Measurements from ENCODE around the gene COL5A1. TPM values are rescaled to one million over a fixed set of nuclear protein-coding genes. Genes with fewer than 3 reads are reported as not detected.

The COL5A1 gene
- total and polyA plus RNA-seq, 2 donors from 2014 or later: 2.4 to 23.8 TPM

DNA sequence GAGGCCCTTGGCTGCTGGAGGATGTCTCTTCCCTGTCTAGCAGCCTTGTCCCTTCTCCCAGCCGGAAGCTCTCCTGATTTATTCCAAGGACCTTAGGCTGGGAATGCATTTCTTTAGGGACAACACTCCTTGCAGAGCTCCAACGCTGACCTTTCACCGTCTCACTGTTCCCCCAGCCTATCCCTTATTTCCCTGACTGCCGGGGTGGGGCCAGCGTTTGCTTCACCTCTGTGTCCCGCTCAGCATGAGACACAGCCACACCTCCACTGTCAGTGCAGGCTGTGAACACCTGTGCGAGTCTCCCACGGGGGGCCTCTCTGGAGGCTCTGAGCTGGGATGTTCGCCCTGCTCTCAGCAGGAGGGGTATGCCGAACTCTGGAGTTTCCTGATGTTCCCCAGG, 132.8 kb downstream of the COL5A1 start:
- no peaks in the 10 kb centered on the region for H3K4me1 ChIP-seq (ENCODE audit: control insufficient read depth in 2 of 3, insufficient read depth in 2 of 3, low read depth in 1 of 3, low read length in 3 of 3)
- no peak overlapping the region for H3K4me3 ChIP-seq (ENCODE audit: low read length in 3 of 3)
- TF ChIP-seq, protein P1, sequence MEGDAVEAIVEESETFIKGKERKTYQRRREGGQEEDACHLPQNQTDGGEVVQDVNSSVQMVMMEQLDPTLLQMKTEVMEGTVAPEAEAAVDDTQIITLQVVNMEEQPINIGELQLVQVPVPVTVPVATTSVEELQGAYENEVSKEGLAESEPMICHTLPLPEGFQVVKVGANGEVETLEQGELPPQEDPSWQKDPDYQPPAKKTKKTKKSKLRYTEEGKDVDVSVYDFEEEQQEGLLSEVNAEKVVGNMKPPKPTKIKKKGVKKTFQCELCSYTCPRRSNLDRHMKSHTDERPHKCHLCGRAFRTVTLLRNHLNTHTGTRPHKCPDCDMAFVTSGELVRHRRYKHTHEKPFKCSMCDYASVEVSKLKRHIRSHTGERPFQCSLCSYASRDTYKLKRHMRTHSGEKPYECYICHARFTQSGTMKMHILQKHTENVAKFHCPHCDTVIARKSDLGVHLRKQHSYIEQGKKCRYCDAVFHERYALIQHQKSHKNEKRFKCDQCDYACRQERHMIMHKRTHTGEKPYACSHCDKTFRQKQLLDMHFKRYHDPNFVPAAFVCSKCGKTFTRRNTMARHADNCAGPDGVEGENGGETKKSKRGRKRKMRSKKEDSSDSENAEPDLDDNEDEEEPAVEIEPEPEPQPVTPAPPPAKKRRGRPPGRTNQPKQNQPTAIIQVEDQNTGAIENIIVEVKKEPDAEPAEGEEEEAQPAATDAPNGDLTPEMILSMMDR (IDR thresholded peaks at IDR 0.05; ENCODE audit: borderline replicate concordance, extremely low read depth, insufficient read depth): no peak
- FAIRE-seq (no peak), DNase-seq (no peak)
- no peak overlapping the region for H3K9ac ChIP-seq (ENCODE audit: low read length in 3 of 3)
- no peaks in the 10 kb centered on the region for H3K36me3 ChIP-seq (ENCODE audit: control insufficient read depth in 2 of 3, insufficient read depth in 3 of 3, low read length in 3 of 3)
- no peak overlapping the region for H3K27ac ChIP-seq (ENCODE audit: low read depth in 2 of 2, low read length in 2 of 2)
- H3K9me3 ChIP-seq (ENCODE audit: control insufficient read depth in 2 of 3, insufficient read depth in 1 of 3, low read length in 3 of 3): no peaks in the 10 kb centered on the region
- intact Hi-C loops (cut with DNase I): no loop called here
- no peaks in the 10 kb centered on the region for H3K27me3 ChIP-seq (ENCODE audit: control insufficient read depth, insufficient read depth, low read length)

DNA sequence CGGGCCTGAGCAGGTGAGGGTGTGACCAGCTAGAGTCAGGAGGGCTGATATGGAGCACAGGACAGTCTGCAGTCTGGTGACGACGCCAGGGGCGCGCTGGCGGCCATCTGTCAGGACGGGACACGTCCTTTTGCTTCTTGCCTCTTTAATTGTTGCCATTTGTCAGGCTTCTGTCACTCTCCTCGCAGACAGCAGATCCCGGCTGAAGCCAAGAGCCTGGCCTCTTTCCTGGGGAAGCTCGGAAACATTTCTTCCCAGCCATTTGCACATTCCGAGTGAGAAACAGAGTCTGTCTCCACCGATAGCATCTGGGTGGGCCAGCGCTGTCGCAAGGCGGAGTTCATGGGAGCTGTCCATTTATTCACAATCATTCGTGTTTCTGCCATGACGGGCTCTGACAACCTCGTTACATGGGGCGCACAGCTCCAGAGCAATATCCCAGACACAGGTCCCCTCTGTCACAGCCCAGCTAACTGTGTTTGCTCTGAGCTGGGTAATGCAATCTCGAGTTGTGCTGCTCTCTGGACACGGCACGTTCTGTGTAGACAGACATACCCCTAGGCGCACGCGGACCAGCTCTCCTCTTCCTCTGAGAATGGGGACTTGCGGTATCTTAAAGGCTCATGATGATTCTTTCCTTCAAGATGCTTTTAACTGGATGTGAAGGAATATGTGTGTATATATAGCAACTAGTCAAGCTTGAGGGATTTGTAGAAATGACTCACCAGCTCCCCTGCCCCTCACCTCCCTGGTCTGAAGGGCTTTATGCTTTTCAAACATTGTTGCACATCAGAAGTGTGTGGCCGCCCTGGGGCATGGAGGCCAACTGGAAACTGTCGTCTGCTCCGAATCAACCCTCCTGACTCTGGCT, 133.7 kb downstream of the COL5A1 start:
- FAIRE-seq: no peak
- H3K9ac ChIP-seq (ENCODE audit: low read length in 3 of 3): no peak overlapping the region
- no peaks in the 10 kb centered on the region for H3K36me3 ChIP-seq (ENCODE audit: control insufficient read depth in 2 of 3, insufficient read depth in 3 of 3, low read length in 3 of 3)

DNA sequence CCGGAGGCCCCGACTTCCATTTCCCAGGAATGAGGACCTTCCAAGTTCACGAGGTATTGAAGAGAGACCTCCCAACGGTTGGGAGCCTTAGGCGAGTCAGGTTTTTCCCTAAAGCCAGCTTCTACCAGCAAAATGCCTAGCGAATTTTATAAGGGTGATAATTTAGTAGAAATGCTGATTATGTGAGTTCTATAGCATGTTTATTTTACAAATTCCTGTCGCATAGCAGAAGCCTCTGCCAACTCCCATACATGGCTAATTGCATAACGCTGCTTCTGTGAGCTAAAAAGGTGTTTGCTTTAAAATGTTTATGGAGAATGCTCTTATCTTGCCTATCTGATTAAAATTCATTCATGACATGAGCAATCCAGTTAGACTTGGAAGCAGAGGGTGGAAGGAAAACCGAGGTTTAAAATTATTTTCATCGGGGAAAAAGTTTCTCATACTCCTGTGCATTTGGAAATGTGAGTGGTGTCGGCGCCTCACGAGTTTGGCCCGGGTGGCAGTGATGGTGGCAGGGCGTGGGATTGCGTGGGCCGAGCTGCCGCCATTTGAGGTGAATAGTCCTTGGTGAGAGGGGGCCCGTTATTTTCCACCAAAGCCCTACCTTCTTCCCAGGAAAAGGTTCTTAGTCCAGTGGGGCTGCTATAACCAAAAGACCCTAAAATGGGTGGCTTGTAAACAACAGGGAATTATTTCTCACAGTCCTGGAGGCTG, 134.6 kb downstream of the COL5A1 start:
- FAIRE-seq (no peak), DNase-seq (peak in 1 of 5 donors; percentile 37)
- H3K4me1 ChIP-seq (ENCODE audit: control insufficient read depth in 2 of 3, insufficient read depth in 2 of 3, low read depth in 1 of 3, low read length in 3 of 3): no peaks in the 10 kb centered on the region
- H3K9me3 ChIP-seq (ENCODE audit: control insufficient read depth in 2 of 3, insufficient read depth in 1 of 3, low read length in 3 of 3): no peaks in the 10 kb centered on the region
- no peak overlapping the region for H3K4me3 ChIP-seq (ENCODE audit: low read length in 3 of 3)
- TF ChIP-seq, protein P1 (IDR thresholded peaks at IDR 0.05; ENCODE audit: borderline replicate concordance, extremely low read depth, insufficient read depth): no peak
- no peaks in the 10 kb centered on the region for H3K36me3 ChIP-seq (ENCODE audit: control insufficient read depth in 2 of 3, insufficient read depth in 3 of 3, low read length in 3 of 3)
- H3K9ac ChIP-seq (ENCODE audit: low read length in 3 of 3): no peak overlapping the region
- H3K27ac ChIP-seq (ENCODE audit: low read depth in 2 of 2, low read length in 2 of 2): no peak overlapping the region
- no peaks in the 10 kb centered on the region for H3K27me3 ChIP-seq (ENCODE audit: control insufficient read depth, insufficient read depth, low read length)
- intact Hi-C loops (cut with DNase I): no loop called here

More for the DNA sequence above, 133.7 kb downstream of the COL5A1 start:
- Histone ChIP-seq H3K4me3 (ENCODE audit: low read length in 3 of 3) (no peak overlapping the region), H3K9me3 (ENCODE audit: control insufficient read depth in 2 of 3, insufficient read depth in 1 of 3, low read length in 3 of 3) (no peaks in the 10 kb centered on the region), H3K27ac (ENCODE audit: low read depth in 2 of 2, low read length in 2 of 2) (no peak overlapping the region), H3K27me3 (ENCODE audit: control insufficient read depth, insufficient read depth, low read length) (no peaks in the 10 kb centered on the region), H3K4me1 (ENCODE audit: control insufficient read depth in 2 of 3, insufficient read depth in 2 of 3, low read depth in 1 of 3, low read length in 3 of 3) (no peaks in the 10 kb centered on the region)
- intact Hi-C loops (cut with DNase I): no loop called here
- TF ChIP-seq, protein P1 (IDR thresholded peaks at IDR 0.05; ENCODE audit: borderline replicate concordance, extremely low read depth, insufficient read depth): no peak
- DNase-seq: peak in 1 of 5 donors; percentile 26
